G401 (cell line): Measurements from ENCODE around the gene PIEZO1. TPM values are rescaled to one million over a fixed set of nuclear protein-coding genes. Genes with fewer than 3 reads are reported as not detected.

Experiments used
- DNase-seq: peaks from one replicate; pipeline ENCODE4 v3.0.0-alpha.2; 2015; ENCODE audit warnings: low spot score
- in situ Hi-C: cut with HindIII; loops from 2 replicates; pipeline ENCODE4 v1.10.0; 2016; ENCODE audit warnings: low sequenced_read_pairs, mixed read lengths
- total RNA-seq: library from RNA; depleted of rRNA; stranded (reverse); fragments of >200 nt; shearing (Covaris generic); gene quantifications from 2 replicates; pipeline ENCODE4 v1.2.3, GENCODE V29; 2014

Gene PIEZO1
- total RNA-seq, 1 experiment from 2014 or later, result 75.6 TPM

DNA sequence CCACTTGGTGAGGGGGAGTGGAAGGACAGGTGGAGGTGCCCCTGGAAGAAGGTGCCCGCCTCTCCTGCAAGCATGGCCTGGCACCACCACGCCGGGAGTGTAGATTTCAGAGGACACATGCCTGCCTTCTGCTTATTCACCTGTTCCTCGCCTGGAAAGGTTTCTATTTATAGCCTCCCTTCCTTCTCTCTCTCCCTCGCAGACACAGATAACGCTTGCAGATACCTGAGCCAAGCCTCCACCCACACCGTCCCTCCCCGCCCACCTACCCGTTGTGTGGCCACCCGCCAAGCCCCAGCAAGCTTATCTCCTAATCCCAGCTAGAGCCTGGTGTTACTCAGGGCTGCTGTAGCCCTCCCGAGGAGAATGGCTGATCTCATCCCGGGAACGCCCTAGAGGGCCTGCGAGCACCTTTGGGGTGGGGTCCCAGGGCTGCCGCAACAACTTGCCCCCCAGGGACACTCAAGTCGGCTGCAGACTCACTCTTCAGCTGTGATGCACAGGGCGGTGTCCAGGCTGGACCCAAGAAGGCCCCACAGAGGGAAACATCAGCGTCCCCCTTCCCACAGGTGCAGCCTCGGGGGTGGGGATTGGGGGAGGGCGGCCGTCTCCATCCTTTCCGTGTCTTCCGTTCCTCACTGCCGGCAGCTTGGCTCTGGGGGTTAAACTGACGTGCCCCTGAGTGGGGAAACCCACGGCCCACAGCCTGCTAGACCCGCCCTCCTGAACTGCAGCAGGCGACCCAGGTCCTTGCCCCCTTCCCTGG lies 96.8 kb downstream of the PIEZO1 start:
- DNase-seq, result peak; percentile 83
- in situ Hi-C loops, result no loop called here

DNA sequence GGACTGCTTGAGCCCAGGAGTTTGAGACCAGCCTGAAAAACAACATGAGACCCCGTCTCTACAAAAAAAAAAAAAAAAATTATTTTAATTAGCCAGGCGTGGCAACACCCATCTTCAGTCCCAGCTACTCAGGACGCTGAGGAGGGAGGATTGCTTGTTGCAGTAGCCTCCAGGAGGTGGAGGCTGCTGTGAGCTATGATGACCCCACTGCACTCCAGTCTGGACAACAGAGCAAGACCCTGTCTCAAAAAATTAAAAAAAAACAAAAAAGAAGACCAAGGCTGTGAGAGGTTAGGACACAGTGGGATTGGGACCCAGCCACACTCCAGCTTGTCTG lies 97.4 kb downstream of the PIEZO1 start:
- in situ Hi-C loops, result no loop called here
- no peak for DNase-seq

DNA sequence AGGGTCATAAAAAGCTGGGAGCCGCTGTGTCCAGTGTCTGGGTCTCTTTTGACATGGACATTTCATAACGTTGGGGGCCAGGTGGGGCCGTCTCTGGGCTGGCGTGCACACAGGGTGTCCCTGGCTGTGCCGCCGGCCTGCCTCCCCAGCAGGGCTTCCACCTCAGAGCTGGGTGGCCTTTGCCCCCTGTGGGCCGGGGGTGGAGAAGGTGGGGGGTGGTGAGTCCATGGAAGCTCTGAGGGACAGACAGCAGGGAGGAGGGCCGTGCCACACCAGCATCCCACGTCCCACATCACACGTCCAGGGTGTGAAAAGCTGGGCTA lies 97.8 kb downstream of the PIEZO1 start:
- in situ Hi-C loops, result no loop called here
- no peak for DNase-seq

DNA sequence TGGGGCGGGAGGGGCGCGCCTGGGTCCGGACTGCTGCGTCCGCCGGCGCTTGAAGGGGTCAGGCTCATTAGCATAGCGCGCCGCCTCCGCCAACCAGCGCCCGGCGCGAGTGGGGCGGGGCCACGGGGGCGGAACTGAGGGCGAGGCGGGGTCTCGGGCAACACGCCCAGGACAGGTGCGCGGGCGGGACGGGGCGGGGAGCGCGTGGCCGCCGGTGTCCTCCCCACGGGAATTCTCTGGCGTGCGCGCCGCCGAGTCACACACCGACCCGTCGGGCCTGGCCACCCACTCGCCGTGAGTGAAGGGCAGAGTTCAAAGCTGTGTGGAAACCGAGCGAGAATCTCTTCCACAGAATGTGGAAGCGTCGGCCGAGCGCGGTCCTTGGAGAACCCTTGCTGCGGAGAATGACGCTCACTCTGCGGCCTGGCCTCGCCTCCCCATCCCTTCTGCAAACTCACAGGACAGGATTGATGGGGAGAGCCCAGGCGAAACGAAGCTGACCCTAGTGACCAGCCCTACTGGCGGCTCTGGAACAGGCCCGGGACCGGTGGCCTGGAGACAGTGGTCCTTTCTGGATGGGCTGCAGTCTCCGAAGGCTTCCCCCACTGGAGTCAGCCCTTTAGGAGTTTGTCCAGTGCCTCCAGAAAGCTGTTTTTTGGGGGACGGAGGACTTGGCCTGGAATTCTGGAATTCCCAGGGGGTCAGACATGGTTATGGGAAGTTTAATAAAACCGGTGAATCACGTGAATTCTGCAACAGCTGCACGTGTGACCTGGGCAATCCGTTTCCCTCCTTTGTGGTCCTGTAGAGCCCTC lies 98.4 kb downstream of the PIEZO1 start, which contains the start of gene SNAI3:
Gene SNAI3, minus strand, starts transcription at position 69 of the 815 bp plus-strand sequence. CDS start 101 bp downstream, outside the sequence.
- peak; percentile 64 for DNase-seq
- in situ Hi-C loops, result no loop called here

DNA sequence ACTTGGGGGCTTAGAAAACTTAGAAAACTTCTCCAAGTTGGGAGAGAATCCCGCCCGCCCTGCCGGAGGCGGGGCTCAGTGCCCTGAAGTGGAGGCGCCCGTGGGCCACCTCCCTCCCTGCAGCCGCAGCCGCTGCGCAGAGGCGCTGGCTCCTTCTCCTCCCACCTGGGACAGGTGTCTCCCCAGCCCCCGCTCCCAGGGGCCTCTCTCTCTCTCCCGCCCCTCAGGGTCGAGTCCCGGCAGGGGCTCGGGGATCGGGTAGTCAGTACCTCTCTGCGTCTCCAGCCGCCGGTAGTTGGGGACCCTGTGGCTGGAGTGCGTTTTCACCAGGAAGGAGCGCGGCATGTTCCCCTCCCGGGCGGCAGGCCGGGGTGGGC lies 99.0 kb downstream of the PIEZO1 start:
- DNase-seq, result no peak
- in situ Hi-C loops, result no loop called here

DNA sequence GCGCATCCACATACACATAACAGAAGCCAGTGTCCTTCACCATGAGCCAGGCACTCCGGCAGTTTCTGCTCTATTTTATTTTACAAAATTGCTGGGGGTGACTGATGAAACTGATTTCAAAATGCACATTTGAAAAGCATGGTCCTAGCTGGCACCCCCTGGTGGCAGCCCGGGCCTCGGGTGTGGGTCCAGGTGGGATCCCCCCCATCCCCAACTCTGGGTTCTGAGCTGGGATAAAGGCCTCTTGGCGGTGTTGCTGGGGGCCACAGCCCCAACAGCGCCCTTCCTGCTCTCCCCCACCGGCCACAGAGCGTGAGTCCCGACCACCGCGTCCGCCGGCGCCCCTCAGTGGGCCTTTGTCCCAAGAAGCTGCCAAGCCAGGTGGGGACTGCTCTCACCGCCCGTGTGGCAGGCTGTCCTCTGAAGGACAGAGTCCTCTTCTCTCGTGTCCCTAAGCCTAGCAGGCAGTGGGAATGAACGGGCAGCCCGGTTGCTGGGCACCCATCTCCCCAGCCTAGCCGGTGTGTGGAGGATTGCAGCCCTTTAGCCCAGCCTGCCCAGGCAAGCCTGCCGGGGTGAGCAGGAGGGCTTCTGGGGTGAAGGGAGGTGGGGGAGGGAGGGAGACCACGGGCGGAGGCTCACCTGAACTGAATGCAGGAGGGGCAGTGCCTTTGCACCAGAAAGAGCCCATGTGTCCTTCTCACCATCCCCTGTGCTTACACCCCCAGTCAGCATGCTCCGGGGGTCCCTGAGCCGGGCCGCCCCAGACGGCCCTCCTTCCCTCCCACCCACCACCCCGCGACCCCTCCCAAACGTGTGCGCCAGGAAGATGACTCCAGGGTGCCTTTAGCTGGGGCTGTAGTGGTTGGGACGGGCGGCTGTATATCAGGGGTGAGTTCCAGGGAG lies 99.6 kb downstream of the PIEZO1 start:
- in situ Hi-C loops, result no loop called here
- no peak for DNase-seq

DNA sequence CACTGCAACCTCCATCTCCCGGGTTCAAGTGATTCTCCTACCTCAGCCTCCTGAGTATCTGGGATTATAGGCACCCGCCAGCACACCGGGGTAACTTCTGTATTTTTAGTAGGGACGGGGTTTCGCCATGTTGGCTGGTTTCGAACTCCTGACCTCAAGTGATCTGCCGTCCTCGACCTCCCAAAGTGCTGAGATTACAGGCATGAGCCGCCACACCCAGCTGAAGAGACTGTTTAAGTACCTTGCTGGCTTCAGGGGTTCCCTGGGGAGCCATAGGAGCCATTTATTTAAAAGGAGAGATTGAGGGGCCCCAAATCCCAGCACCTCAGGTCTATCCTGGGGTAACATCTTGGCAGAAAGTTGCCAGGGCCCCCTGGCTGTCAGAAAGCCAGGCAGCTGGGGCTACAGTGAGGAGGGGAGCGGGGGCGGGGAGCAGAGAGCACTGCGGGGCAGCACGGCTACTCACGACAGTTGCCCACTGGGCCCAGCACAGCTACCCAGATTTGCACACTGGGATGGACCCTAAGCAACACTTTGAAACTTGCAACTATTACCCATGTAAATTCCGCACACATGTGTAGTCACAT lies 100.4 kb downstream of the PIEZO1 start:
- no peak for DNase-seq

DNA sequence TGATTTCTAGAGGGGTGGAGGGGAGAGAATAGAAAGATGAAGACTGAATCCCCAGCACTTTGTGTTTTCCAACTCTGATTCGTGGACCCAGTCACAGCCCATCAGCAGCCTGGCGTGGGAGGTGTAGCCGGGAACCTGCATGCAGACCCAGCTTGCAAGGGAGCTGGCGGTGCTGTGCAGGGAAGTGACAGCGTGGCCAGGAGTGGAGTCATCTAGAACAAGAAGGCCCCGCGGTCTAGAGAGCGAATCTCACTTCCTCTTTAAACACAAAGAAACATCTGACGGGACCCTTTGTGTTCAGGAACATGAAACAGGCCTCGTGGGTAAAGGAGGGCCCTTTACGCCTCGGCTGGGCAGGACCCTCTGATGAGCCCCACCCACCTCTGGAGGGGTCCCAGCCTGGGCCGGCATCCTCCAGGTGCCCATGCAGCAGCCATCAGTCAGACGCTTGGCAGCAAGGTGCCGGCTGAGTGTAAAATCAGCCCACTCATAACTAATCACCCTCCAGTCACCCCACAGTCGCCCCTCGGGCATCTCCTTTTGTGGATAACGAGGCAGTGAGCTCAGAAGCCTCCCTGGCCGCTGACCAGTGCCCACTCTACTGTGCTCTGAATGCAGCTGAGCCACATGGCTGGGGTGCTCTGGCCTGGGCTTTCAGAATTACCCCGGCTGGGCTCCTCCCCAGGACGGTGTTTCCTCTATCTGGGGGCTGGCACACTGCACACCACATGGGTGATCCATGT lies 103.1 kb downstream of the PIEZO1 start:
- in situ Hi-C loops, result no loop called here
- DNase-seq, result no peak

More for the DNA sequence above, 100.4 kb downstream of the PIEZO1 start:
- in situ Hi-C loops, result no loop called here

DNA sequence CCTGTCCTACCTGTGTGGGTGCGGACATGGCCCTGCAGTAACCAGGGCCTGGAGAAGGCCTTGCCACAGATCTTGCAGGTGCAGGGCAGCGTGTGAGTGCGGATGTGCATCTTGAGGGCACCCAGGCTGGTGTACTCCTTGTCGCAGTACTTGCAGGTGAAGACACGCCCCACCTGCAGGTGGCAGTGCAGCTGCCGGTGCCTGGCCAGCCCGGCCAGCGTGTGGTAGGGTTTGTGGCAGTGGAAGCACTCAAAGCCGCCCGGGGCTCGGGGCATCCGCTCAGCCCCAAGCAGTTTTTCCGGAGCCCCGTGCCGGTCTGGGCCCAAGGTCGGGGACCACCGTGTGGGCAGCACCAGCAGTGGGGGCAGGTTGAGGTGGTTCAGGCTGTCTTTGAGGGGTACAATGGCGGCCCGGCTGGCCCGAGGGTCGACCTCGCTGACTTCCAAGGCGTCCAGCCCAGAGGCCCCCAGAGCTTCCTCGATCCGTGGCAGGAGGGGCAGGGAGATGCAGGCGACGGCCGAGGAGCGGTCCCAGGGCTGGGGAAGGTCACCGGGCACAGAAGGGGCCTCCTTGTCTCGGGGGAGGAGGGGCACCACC lies 103.8 kb downstream of the PIEZO1 start:
- in situ Hi-C loops, result no loop called here
- DNase-seq, result no peak

DNA sequence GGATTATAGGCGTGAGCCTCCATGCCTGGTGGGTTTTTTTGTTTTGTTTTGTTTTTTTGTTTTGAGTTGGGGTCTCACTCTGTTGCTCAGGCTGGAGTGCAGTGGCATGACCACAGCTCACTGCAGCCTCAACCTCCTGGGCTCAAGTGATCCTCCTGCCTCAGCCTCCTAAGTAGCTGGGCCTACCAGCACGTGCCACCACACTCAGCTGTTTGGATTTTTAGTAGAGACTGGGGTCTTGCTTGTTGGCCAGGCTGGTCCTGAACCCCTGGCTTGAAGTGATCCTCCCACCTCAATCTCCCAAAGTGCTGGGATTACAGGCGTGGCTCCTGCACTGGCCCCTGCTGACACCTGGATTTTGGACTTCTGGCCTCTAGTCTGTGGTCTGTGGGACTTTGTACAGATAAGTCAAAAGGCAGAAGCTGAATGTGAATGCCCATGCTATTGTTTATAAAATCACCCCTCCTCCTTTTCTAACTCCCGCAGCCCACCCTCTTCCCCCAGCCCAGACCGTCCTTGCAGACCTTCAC lies 104.4 kb downstream of the PIEZO1 start:
- in situ Hi-C loops, result no loop called here
- no peak for DNase-seq

DNA sequence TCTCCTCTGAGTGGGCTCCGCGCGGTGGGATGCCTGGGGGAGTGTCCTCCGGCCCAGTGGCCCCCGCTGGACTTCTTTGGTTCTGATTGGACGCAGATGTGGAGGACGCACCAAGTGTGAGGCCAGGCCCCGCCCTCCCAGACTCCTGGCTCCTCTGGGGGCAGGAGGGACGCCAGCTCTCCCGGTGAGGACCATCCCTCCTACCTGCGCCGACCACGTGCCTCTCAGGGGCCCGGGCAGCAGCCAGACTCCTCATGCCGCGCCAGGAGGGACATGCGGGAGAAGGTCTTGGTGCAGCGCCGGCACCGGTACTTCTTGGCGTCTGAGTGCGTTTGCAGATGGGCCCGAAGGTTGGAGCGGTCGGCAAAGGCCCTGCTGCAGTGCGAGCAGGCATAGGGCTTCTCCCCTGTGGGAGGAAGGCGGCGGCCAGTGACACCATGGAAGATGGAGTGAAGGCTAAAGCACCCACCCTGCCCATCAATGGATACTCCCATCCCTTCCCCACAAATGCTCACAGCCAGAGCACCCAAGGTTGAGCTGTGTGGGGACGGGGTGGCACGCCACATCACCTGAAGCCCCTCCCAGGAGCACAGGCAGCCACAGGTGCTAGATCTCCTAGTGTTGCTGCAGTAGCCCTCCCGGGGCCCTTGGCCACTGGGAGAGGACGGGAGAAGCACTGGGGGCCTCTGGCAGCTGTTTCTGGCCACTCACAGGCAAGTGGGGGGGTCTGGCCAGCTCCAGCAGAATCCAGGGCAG lies 106.6 kb downstream of the PIEZO1 start:
- DNase-seq, result peak; percentile 25
- in situ Hi-C loops, result loop anchor here (10.0 kb wide), 1 partner anchor 76 kb away; no protein-coding TSS in a partner anchor

DNA sequence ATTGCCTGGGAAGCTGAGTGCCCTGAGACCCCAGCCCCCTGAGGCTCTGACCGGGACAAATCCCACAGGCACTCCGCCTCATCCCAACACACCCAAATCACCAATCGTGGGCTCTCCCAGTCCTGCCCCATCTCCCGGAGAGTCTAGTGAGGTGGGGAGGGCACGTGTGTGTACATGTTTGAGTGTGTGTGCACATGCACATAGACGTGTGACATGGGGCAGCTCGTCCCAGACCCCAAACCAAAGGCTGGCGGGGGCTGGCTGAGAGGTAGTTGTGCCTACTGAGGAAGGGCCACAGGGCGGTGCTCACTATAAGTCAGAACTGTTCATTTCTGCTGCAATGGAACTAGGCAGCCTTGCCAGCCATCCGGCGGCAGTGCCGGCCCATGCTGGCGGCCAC lies 107.3 kb downstream of the PIEZO1 start:
- in situ Hi-C loops, result loop anchor here (10.0 kb wide), 1 partner anchor 77 kb away; no protein-coding TSS in a partner anchor
- DNase-seq, result no peak

DNA sequence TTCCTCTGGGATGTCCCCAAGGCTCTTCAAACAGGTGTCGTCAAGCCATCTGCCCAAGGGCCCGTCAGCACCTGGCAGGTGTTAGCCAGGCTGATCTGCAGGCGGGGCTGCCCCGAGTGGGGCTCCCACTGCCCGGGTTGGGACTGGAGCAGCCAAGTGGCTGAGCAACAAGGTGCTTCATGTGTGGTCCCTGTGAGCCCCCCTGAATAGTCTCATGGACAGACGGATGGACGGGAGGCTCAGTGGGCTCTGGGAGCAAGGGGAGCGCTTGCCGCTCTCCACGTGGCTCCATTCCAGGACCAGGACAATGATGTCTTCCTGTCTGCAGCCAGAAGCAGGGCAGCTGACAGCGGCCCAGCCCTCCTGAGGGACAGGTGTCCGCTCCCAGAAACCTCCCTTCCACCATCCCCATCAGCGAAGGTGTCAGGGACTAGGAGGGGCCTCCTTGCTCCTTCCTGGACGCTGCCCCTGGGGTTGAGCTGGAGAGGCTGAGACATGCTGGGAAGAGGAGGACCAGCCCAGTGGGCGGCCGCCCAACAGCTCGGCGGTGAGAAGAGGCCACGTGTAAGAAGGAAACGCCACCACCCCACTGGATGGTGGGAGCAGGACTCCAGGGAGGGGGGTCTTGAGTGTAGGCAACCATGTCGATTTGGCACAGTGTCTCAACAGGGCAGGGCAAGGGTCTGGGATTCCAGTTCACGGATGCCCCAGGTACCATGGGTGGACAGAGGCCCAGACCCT lies 108.3 kb downstream of the PIEZO1 start:
- no peak for DNase-seq
- in situ Hi-C loops, result loop anchor here (10.0 kb wide), 1 partner anchor 78 kb away; no protein-coding TSS in a partner anchor

DNA sequence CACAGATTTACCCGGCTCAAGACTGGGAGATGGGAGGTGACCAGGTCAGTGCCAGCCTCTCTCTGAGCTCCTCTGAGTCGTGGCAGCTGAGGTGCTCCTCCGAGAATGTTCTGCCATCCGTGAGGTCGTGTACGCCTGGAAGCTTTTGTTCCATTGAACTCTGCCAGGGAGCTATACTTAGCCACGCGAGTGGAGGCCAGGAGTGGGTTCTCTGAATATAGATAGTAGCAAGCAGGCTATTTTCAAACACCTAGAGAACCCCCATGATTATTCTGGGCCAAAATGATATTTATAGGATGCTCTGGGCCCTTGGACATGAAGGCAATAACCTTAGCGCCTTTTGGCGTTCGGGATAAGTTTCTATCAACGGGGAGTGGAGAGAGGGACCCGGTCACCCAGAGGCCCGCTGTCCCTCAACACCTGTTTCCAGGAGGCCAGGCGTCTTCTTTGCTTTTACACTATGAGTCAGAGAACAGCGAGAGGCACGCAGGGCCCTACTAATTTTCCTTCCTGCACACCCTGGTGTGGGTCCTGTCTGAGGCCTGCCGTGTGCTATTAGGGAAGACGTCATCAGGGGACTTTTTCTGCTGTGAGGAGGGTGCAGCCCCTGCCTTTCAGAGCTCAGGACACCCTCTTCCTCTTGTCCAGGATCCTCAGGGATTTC lies 111.2 kb downstream of the PIEZO1 start:
- DNase-seq, result no peak
- in situ Hi-C loops, result loop anchor here (10.0 kb wide), 1 partner anchor 81 kb away; no protein-coding TSS in a partner anchor

DNA sequence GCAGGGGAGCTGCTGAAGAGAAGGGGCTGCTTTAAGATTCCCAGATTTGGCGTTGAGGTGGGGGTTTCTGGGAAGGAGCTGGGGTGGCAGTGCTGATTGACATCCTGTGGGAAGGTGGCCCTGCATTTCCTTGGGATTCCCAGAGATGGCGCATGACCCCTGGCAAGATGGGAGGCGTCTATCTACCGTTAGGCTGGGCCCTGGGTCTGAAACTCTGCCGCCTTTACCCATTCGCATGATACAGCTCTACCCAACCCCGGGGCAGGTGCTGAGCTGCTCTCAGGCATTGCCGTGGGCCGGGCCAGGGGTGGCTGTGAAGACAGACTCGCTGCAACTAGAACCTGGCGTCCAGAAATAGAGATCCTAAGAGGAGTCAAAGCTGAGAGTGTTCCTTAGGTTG lies 112.2 kb downstream of the PIEZO1 start:
- no peak for DNase-seq
- in situ Hi-C loops, result loop anchor here (10.0 kb wide), 1 partner anchor 82 kb away; no protein-coding TSS in a partner anchor

DNA sequence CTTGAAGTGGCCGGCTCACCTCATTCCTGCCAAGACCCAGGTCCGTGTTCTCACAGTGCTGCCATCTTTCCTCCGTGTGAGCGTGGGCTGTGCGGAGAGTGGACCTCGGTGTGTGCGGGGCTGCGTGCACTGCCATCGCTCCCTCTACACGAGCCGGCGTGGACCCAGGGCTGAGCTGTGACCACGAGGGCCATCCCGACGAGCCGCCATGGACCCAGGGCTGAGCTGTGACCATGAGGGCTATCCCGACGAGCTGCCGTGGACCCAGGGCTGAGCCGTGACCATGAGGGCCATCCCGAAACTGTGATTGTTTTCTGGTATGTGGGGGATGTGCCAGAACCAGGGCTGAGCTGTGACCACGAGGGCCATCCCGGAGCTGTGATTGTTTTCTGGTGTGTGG lies 113.2 kb downstream of the PIEZO1 start:
- no peak for DNase-seq
- in situ Hi-C loops, result loop anchor here (10.0 kb wide), 1 partner anchor 83 kb away; no protein-coding TSS in a partner anchor
